ENCODE results near the gene HSPB9.
"Not testable (repeated sequence)": the region's sequence is repeated elsewhere in the genome, so short reads cannot be mapped to it uniquely, and the experiment has no call there.

DNA sequence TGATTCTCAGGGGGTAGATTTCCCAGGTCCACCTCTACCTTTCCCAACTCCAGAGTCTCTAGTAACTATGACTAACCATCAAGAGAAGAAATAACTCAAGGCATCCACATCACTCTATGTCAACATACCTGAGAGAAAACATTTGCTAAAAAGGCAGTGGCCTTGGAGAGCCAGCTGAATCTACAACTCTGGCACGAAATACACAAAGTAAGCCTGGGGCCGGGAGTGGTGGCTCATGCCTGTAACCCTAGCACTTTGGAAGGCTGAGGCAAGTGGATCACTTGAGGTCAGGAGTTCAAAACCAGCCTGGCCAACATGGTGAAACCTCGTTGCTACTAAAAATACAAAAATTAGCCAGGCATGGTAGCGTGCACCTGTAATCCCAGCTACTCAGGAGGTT lies 20.5 kb downstream of the HSPB9 start:
- TF ChIP-seq POLR2AphosphoS5 (IDR thresholded peaks at IDR 0.05; ENCODE audit: insufficient read depth in 1 of 2, low read depth in 1 of 2); CTCF (IDR thresholded peaks at IDR 0.05): not testable (repeated sequence)

Measured in vagina (tissue), 2 donors.